Keratinocyte (primary cell): ENCODE results near the gene OSBPL8. TPM values are rescaled to one million over a fixed set of nuclear protein-coding genes. Genes with fewer than 3 reads are reported as not detected.

ENCODE experiments used
- DNase-seq: peaks from one replicate; pipeline ENCODE4 v3.0.0-alpha.2; 2011; ENCODE audit warnings: low read depth, missing footprints, low spot score
- FAIRE-seq: peaks from 2 replicates; lab custom pipeline; 2011; peaks lifted over from hg19 to GRCh38; lab: Jason Lieb, UNC
- H2AFZ ChIP-seq: 2 replicates; pipeline ENCODE4 v1.6.0; 2012; ENCODE audit warnings: low read length, control low read depth, inconsistent platforms; ENCODE audit not compliant: control insufficient read depth
- H3K27ac ChIP-seq: 2 replicates; pipeline ENCODE4 v1.5.1; 2011; ENCODE audit warnings: low read length; ENCODE audit not compliant: control insufficient read depth, insufficient read depth
- H3K27me3 ChIP-seq: 3 replicates; pipeline ENCODE4 v1.6.0; 2011; ENCODE audit warnings: low read length; ENCODE audit not compliant: control insufficient read depth, insufficient read depth; ENCODE audit errors: extremely low read depth
- H3K36me3 ChIP-seq, 2 experiments: 2 replicates in 1 of 2; 3 replicates in 1 of 2; pipeline ENCODE4 v1.5.1; 2011; ENCODE audit warnings: low read length in 2 of 2, mild to moderate bottlenecking in 1 of 2; ENCODE audit not compliant: control insufficient read depth in 2 of 2, insufficient read depth in 2 of 2; ENCODE audit errors: extremely low read depth in 1 of 2
- H3K4me1 ChIP-seq: 3 replicates; pipeline ENCODE4 v1.5.1; 2011; ENCODE audit warnings: low read length; ENCODE audit not compliant: control insufficient read depth, insufficient read depth; ENCODE audit errors: extremely low read depth
- H3K4me2 ChIP-seq: 3 replicates; pipeline ENCODE4 v1.6.0; 2011; ENCODE audit warnings: low read depth, low read length; ENCODE audit not compliant: control insufficient read depth, insufficient read depth; ENCODE audit errors: extremely low read depth
- H3K4me3 ChIP-seq, 3 experiments: fragments of 200-600 bp in 1 of 3; sonication (generic) in 1 of 3; 2 replicates in 2 of 3; 3 replicates in 1 of 3; pipeline ENCODE4 v1.5.1; 2011 to 2016; ENCODE audit warnings: low read length in 3 of 3, mild to moderate bottlenecking in 3 of 3, control low read depth in 2 of 3, inconsistent platforms in 1 of 3, low read depth in 1 of 3, mixed read lengths in 1 of 3, mixed run types in 1 of 3, moderate library complexity in 1 of 3; ENCODE audit not compliant: control insufficient read depth in 2 of 3, insufficient read depth in 2 of 3; ENCODE audit errors: extremely low read depth in 1 of 3
- H3K79me2 ChIP-seq: 2 replicates; pipeline ENCODE4 v1.6.0; 2012; ENCODE audit warnings: low read length; ENCODE audit not compliant: control insufficient read depth, insufficient read depth
- H3K9ac ChIP-seq: 3 replicates; pipeline ENCODE4 v1.6.0; 2011; ENCODE audit warnings: low read length; ENCODE audit not compliant: control insufficient read depth, insufficient read depth; ENCODE audit errors: extremely low read depth
- H3K9me1 ChIP-seq: 3 replicates; pipeline ENCODE4 v1.6.0; 2011; ENCODE audit warnings: low read length; ENCODE audit not compliant: control insufficient read depth, insufficient read depth; ENCODE audit errors: extremely low read depth
- H3K9me3 ChIP-seq: 2 replicates; pipeline ENCODE4 v1.5.1; 2012; ENCODE audit warnings: low read depth, low read length; ENCODE audit not compliant: control insufficient read depth
- H4K20me1 ChIP-seq: 3 replicates; pipeline ENCODE4 v1.6.0; 2011; ENCODE audit warnings: low read length; ENCODE audit not compliant: control insufficient read depth, insufficient read depth; ENCODE audit errors: extremely low read depth
- CTCF ChIP-seq, 3 experiments: IDR thresholded peaks in 1 of 3; conservative IDR thresholded peaks in 1 of 3; optimal IDR thresholded peaks in 1 of 3; 2 replicates in 2 of 3; 3 replicates in 1 of 3; pipeline versions ENCODE3 to v1.5.1; 2011; ENCODE audit warnings: low read length in 3 of 3, mild to moderate bottlenecking in 3 of 3, moderate library complexity in 2 of 3, control low read depth in 1 of 3, inconsistent platforms in 1 of 3; ENCODE audit not compliant: insufficient read depth in 2 of 3; ENCODE audit errors: extremely low read depth in 1 of 3
- EZH2 ChIP-seq: IDR thresholded peaks from one replicate; pipeline ENCODE4 v1.6.1; 2012; ENCODE audit warnings: inconsistent platforms, mild to moderate bottlenecking, low read length, moderate library complexity
- dilution Hi-C: fragments of 300-500 bp; cut with MboI; formaldehyde crosslinking; loops from one replicate; pipeline ENCODE4 v1.7.0; 2020; ENCODE audit warnings: low sequenced_read_pairs; ENCODE audit not compliant: extremely low pct_ligation_motif_present
- polyA plus RNA-seq, 5 experiments: library from polyadenylated mRNA; depleted of rRNA in 3 of 5; stranded (reverse) in 3 of 5; stranded (forward) in 1 of 5; unstranded in 1 of 5; fragments of >200 nt; gene quantifications; 1 replicate in 1 of 5; 2 replicates in 3 of 5; 3 replicates in 1 of 5; pipeline versions ENCODE4 v1.2.1 to v1.2.3, GENCODE V29; 2011 to 2012; ENCODE audit warnings: missing spikeins in 2 of 5, low read depth in 1 of 5, low replicate concordance in 1 of 5

The OSBPL8 gene
- polyA plus RNA-seq, 1 donor (not counting 4 experiments of a cell fraction or from before 2014, with no cell fraction given) = 33.7 TPM

- no peaks in the 10 kb centered on the region for H3K27me3 ChIP-seq
- H3K9ac ChIP-seq = no peak overlapping the region
- no peaks in the 10 kb centered on the region for H3K9me3 ChIP-seq
- no peak for TF ChIP-seq CTCF (optimal IDR thresholded peaks at IDR 0.05 in 1 of 3, IDR thresholded peaks at IDR 0.05 in 1 of 3, conservative IDR thresholded peaks at IDR 0.05 in 1 of 3; ENCODE audit: extremely low read depth in 1 of 3, insufficient read depth in 2 of 3, low read length in 3 of 3)
- TF ChIP-seq EZH2 = no peak
- H4K20me1 ChIP-seq = no peaks in the 10 kb centered on the region
- peaks cover 12% of the 10 kb centered on the region for H3K79me2 ChIP-seq
- H3K4me2 ChIP-seq = no peak overlapping the region
- H3K4me1 ChIP-seq = peaks cover 5% of the 10 kb centered on the region
- DNase-seq = no peak
- no peak for FAIRE-seq
- no peaks in the 10 kb centered on the region for H3K36me3 ChIP-seq
- no peaks in the 10 kb centered on the region for H3K9me1 ChIP-seq
- H2AFZ ChIP-seq = no peak overlapping the region
- H3K4me3 ChIP-seq = no peak overlapping the region
- dilution Hi-C loops = no loop called here
- no peak overlapping the region for H3K27ac ChIP-seq
These were observed 118.6 kb downstream of the OSBPL8 start for GRCh38 chr12:76441016-76441415.

- H3K9me1 ChIP-seq = no peaks in the 10 kb centered on the region
- no peaks in the 10 kb centered on the region for H3K27me3 ChIP-seq
- H3K4me3 ChIP-seq = no peak overlapping the region
- no peak for DNase-seq
- no peaks in the 10 kb centered on the region for H3K4me1 ChIP-seq
- no peaks in the 10 kb centered on the region for H4K20me1 ChIP-seq
- no peak overlapping the region for H3K4me2 ChIP-seq
- H3K36me3 ChIP-seq = peaks cover 0 to 2% of the 10 kb centered on the region in 2 experiments
- no peak for FAIRE-seq
- no peak overlapping the region for H2AFZ ChIP-seq
- H3K27ac ChIP-seq = no peak overlapping the region
- H3K9ac ChIP-seq = no peak overlapping the region
- dilution Hi-C loops = no loop called here
- TF ChIP-seq EZH2 (no peak), CTCF (optimal IDR thresholded peaks at IDR 0.05 in 1 of 3, IDR thresholded peaks at IDR 0.05 in 1 of 3, conservative IDR thresholded peaks at IDR 0.05 in 1 of 3; ENCODE audit: extremely low read depth in 1 of 3, insufficient read depth in 2 of 3, low read length in 3 of 3) (no peak)
- peaks cover 8% of the 10 kb centered on the region for H3K79me2 ChIP-seq
- H3K9me3 ChIP-seq = no peaks in the 10 kb centered on the region
These were observed 126.8 kb downstream of the OSBPL8 start for GRCh38 chr12:76432733-76433132.
